Esophagus muscularis mucosa (tissue), 4 donors: ENCODE measurements around the gene MAGI2. TPM values are rescaled to one million over a fixed set of nuclear protein-coding genes. Genes with fewer than 3 reads are reported as not detected.
"Not testable (repeated sequence)": the region's sequence is repeated elsewhere in the genome, so short reads cannot be mapped to it uniquely, and the experiment has no call there.

Experiments
- DNase-seq: peaks from one replicate; pipeline ENCODE4 v3.0.0-alpha.2; 2017; ENCODE audit errors: extremely low spot score
- H3K27ac ChIP-seq, 4 donors: fragments of 200-600 bp; sonication (generic); replicated peaks in 1 of 4; 1 replicate in 3 of 4; 2 replicates in 1 of 4; pipeline ENCODE4 v1.5.1; 2016 to 2019; ENCODE audit warnings: mild to moderate bottlenecking in 1 of 4
- H3K27me3 ChIP-seq, 4 donors: fragments of 200-600 bp; sonication (generic); one replicate each; pipeline versions ENCODE4 v1.5.1 to v1.6.0; 2016 to 2019
- H3K36me3 ChIP-seq, 4 donors: fragments of 200-600 bp; sonication (generic); one replicate each; pipeline ENCODE4 v1.5.1; 2016 to 2019
- H3K4me1 ChIP-seq, 4 donors: fragments of 200-600 bp; sonication (generic); one replicate each; pipeline ENCODE4 v1.5.1; 2016 to 2019
- H3K4me3 ChIP-seq, 4 donors: fragments of 200-600 bp; sonication (generic); 1 replicate in 2 of 4; 2 replicates in 2 of 4; pipeline ENCODE4 v1.5.1; 2016 to 2019; ENCODE audit warnings: mild to moderate bottlenecking in 4 of 4, moderate library complexity in 1 of 4
- H3K9me3 ChIP-seq, 4 donors: fragments of 200-600 bp; sonication (generic); 1 replicate in 3 of 4; 2 replicates in 1 of 4; pipeline ENCODE4 v1.5.1; 2016 to 2019
- EP300 ChIP-seq: sonication (generic); formaldehyde crosslinking; IDR thresholded peaks from one replicate; pipeline ENCODE4 v1.6.1; 2017; ENCODE audit warnings: antibody characterized with exemption
- POLR2A ChIP-seq: fragments of 450-650 bp; IDR thresholded peaks from one replicate; pipeline ENCODE4 v1.6.1; 2017; ENCODE audit warnings: antibody characterized with exemption, moderate library complexity, mild to moderate bottlenecking, low read depth
- POLR2AphosphoS5 ChIP-seq, 2 donors: sonication (generic); formaldehyde crosslinking; IDR thresholded peaks; one replicate each; pipeline ENCODE4 v1.6.1; 2017; ENCODE audit warnings: antibody characterized with exemption in 2 of 2
- WGBS: methylation state at CpG from one replicate; pipeline ENCODE4 v1.1.5; 2018; 5-methylcytosine and 5-hydroxymethylcytosine counted together
- intact Hi-C: fragments of 100-400 bp; cut with DNase I; formaldehyde crosslinking; loops from one replicate; pipeline ENCODE4 v1.15.1; 2023
- total RNA-seq, 4 donors: library from RNA; depleted of rRNA; stranded (reverse); fragments of >200 nt; gene quantifications; one replicate each; pipeline versions ENCODE4 v1.1.0 to v1.2.1, GENCODE V29; 2016
- TF ChIP-seq, protein P1 (sequence below), 3 experiments: fragments of 200-600 bp in 2 of 3; fragments of 450-650 bp in 1 of 3; sonication (generic) in 2 of 3; IDR thresholded peaks; one replicate each; pipeline ENCODE4 v1.5.1; 2017 to 2019; ENCODE audit warnings: antibody characterized with exemption in 3 of 3, mild to moderate bottlenecking in 2 of 3, moderate library complexity in 1 of 3

The MAGI2 gene
- total RNA-seq, 4 donors from 2014 or later, result 14.4 to 22.3 (median 21.2) TPM

DNA sequence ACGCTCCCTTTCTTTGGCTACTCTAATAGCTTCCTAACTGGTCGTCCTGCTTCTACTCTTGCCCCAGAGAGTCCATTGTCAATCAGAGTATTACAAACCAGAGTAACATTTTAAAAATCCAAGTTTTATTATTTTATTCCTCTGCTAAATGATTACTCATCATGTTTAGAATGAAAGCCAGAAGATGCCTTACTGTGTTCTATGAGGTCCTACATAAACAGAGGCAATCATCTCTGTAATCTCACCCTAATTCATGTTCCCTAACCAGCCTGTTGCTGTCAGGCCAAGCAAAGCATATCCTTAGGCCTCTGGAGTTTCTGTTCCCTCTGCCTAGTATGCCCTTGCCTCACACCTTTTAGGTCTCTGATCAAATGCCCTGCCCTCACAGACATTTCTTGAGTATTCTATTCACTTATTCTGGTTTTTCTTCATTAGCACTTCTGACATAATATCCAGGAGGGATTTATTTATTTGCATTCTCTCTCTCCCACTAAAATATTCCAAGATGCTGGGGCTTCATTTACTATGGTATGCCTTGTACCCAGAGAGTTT lies 1157.3 kb downstream of the MAGI2 start:
- TF ChIP-seq POLR2A (no peak), EP300 (no peak), POLR2AphosphoS5 (IDR thresholded peaks at IDR 0.05) (no peak)
- TF ChIP-seq, protein P1, sequence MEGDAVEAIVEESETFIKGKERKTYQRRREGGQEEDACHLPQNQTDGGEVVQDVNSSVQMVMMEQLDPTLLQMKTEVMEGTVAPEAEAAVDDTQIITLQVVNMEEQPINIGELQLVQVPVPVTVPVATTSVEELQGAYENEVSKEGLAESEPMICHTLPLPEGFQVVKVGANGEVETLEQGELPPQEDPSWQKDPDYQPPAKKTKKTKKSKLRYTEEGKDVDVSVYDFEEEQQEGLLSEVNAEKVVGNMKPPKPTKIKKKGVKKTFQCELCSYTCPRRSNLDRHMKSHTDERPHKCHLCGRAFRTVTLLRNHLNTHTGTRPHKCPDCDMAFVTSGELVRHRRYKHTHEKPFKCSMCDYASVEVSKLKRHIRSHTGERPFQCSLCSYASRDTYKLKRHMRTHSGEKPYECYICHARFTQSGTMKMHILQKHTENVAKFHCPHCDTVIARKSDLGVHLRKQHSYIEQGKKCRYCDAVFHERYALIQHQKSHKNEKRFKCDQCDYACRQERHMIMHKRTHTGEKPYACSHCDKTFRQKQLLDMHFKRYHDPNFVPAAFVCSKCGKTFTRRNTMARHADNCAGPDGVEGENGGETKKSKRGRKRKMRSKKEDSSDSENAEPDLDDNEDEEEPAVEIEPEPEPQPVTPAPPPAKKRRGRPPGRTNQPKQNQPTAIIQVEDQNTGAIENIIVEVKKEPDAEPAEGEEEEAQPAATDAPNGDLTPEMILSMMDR (IDR thresholded peaks at IDR 0.05), result no peak
- no peak overlapping the region for H3K27ac ChIP-seq
- H3K4me3 ChIP-seq, result no peak overlapping the region
- no peak for DNase-seq
- WGBS, result 85% methylated on average over 2 of the region's 2 CpGs
- intact Hi-C loops, result no loop called here
- peaks cover 0 to 2% (median 0%) of the 10 kb centered on the region in 4 donors for H3K4me1 ChIP-seq
- no peaks in the 10 kb centered on the region for H3K27me3 ChIP-seq
- H3K9me3 ChIP-seq, result no peaks in the 10 kb centered on the region
- H3K36me3 ChIP-seq, result no peaks in the 10 kb centered on the region

DNA sequence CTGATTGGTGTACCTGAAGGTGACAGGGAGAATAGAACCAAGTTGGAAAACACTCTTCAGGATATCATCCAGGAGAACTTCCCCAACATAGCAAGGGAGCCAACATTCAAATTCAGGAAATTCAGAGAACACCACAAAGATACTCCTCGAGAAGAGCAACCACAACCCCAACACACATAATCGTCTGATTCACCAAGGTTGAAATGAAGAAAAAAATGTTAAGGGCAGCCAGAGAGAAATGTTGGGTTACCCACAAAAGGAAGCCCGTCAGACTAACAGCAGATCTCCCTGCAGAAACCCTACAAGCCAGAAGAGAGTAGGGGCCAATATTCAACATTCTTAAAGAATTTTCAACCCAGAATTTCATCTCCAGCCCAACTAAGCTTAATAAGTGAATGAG lies 1164.0 kb downstream of the MAGI2 start:
- WGBS, result 89% methylated on average over 3 of the region's 3 CpGs
- DNase-seq, H3K4me3 ChIP-seq, H3K36me3 ChIP-seq, H3K9me3 ChIP-seq, H3K27ac ChIP-seq, H3K27me3 ChIP-seq: not testable (repeated sequence)
- H3K4me1 ChIP-seq, result peaks cover 0 to 12% (median 7%) of the 10 kb centered on the region in 4 donors
- intact Hi-C loops, result loop anchor here (10.0 kb wide), 1 partner anchor 65 kb away; no protein-coding TSS in a partner anchor

DNA sequence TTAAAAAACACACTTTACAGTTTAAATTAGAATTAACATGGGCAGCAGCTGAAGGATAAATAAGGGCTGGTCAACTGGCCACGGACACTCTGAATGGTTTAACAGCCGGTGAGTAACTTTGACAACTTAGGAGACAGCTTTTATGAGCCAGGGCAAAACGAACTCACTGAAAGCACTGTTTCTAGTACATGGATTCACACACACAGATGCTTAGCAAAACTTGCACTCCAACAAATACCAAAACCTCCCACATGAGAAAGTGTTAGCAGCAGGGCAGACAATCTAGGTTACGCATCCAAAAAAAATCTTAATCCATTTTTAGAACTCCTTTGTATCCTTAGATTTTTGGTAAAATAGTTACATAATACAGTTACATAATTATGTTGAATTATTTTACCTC lies 1168.5 kb downstream of the MAGI2 start:
- Histone ChIP-seq H3K4me1 (peaks cover 0 to 26% (median 19%) of the 10 kb centered on the region in 4 donors), H3K9me3 (no peaks in the 10 kb centered on the region), H3K36me3 (no peaks in the 10 kb centered on the region), H3K4me3 (no peak overlapping the region), H3K27me3 (no peaks in the 10 kb centered on the region), H3K27ac (peak overlapping the region in 1 of 4 donors; percentile 42)
- TF ChIP-seq, protein P1 (IDR thresholded peaks at IDR 0.05), result no peak
- no peak for TF ChIP-seq POLR2A
- no peak for TF ChIP-seq POLR2AphosphoS5 (IDR thresholded peaks at IDR 0.05)
- TF ChIP-seq EP300, result no peak
- intact Hi-C loops, result loop anchor here (10.0 kb wide), 1 partner anchor 60 kb away; no protein-coding TSS in a partner anchor
- no peak for DNase-seq
- 24% methylated on average over 4 of the region's 4 CpGs for WGBS

DNA sequence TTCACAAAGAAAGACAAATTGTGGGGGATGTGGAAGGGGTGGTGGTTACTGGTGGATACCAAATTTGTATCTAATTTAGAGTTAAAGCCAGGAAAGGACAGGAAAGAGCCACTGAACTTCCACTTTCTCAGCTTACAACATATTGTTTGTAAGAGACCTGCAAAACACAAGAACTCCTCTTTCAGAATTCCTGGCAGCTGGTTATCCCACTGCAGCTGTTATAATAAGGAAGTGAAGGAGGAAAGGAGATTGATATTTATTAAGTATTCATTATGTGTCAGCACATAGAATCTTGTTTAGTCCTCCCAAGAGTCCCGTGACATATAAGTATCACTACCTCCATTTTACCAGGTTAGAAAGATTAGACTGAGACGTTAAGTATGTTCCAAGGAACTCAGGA lies 1173.2 kb downstream of the MAGI2 start:
- Histone ChIP-seq H3K9me3 (no peaks in the 10 kb centered on the region), H3K27ac (no peak overlapping the region), H3K36me3 (no peaks in the 10 kb centered on the region), H3K27me3 (no peaks in the 10 kb centered on the region), H3K4me3 (no peak overlapping the region), H3K4me1 (peaks cover 0 to 22% (median 17%) of the 10 kb centered on the region in 4 donors)
- intact Hi-C loops, result loop anchor here (10.0 kb wide), 1 partner anchor 55 kb away; no protein-coding TSS in a partner anchor
- TF ChIP-seq, protein P1 (IDR thresholded peaks at IDR 0.05), result no peak
- TF ChIP-seq EP300 (no peak), POLR2A (no peak), POLR2AphosphoS5 (IDR thresholded peaks at IDR 0.05) (no peak)
- WGBS, result 76% methylated on average over 2 of the region's 2 CpGs
- no peak for DNase-seq

DNA sequence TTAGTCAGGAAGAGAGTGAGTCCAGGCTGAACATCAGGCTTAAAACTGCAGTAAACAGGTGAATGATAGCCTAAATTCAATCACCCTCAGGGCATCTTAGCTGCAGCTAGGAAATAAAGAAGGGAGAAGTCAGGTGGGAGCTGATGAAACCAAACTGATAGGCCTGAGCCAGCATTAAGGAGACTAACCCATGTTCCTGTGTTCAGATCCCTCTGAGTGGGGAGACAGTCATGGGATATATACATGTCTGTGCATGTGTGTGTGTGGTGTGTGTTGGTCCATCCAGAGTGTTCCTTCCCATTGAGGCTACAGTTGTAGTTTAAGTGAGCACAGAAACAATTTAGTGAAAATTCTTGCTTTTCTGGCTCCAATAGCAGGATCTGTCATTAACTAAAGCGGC lies 1174.0 kb downstream of the MAGI2 start:
- intact Hi-C loops, result no loop called here
- WGBS, result 100% methylated on average over 1 of the region's 1 CpG
- Histone ChIP-seq H3K9me3 (no peaks in the 10 kb centered on the region), H3K36me3 (no peaks in the 10 kb centered on the region), H3K27ac (no peak overlapping the region), H3K4me1 (peaks cover 0 to 14% (median 12%) of the 10 kb centered on the region in 4 donors), H3K27me3 (no peaks in the 10 kb centered on the region), H3K4me3 (no peak overlapping the region)
- TF ChIP-seq EP300 (no peak), POLR2AphosphoS5 (IDR thresholded peaks at IDR 0.05) (no peak), POLR2A (no peak)
- TF ChIP-seq, protein P1 (IDR thresholded peaks at IDR 0.05), result no peak
- DNase-seq, result no peak
